Measurements from ENCODE around the gene ERCC4.

The ERCC4 gene

GRCh38 chr16:13911871-13912270, 8.1 kb upstream of the ERCC4 start:
- no peak for DNase-seq

- DNase-seq = no peak
Observed at GRCh38 chr16:13912891-13913290, 7.1 kb upstream of the ERCC4 start.

DNA sequence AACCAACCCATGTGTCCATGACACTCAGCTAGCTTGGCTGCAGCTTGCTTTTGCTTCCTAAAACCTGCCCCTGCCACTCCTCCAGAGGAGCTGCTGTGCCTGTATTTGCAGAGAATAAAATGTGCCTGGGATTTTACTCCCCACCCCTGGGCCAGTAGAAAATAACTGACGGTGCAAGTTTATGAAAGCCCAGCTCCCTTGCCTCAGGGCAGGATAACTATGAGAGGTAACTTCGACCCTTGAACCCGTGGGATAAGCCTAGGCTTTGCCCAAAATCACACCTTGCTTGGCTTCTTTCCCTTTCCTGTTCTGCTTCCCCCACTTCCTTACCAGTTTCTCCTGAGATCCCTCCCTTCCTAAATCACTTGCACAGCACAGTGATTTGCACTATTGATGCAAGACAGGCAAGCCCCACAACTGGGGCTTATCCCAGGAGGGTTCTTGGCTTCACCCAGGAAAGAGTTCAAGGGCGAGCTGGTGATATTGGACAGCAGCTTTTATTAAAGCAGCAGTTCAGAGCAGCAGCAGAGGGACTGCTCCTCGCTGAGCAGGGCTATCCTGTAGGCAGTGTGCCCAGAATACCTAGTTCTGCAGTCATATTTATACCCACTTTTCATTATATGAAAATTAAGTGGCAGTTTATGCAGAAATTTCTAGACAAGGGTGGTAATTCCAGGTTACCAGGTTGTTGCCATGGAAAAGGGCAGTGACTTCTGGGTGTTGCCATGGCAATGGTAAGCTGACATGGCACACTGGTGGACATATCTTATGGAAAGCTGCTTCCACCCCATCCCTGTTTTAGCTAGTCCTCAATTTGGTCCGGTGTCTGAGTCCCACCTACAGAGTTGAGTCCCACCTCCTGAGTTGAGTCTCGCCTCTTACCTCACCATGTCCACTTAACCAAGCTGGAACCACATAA, 6.3 kb upstream of the ERCC4 start:
- DNase-seq = no peak

DNA sequence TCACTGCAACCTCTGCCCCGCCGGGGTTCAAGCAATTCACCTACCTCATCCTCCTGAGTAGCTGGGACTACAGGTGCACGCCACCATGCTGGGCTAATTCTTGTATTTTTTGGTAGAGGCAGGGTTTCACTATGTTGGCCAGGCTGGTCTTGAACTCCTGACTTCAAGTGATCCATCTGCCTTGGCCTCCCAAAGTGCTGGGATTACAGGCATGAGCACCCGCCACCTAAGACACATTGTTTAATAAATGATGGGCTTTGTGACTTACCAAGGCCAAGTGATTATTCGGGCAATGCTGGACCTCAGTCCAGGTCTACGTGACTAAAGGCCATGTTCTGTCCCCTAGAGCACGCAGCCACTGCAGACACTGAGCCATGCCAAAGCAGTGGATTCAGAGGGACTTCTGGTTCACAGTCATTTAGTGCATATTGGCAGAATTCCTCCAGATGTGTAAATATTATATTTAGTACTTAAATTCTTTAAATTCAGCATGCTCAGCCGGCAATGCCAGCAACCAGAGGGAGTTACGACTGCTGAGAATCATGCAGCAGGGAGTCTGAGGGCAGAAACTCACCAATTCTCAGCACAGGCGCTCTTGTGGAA, 4.8 kb upstream of the ERCC4 start:
- no peak for DNase-seq

- peak; percentile 81 for DNase-seq
Observed at GRCh38 chr16:13919330-13919682, 648 bp upstream of the ERCC4 start.

DNA sequence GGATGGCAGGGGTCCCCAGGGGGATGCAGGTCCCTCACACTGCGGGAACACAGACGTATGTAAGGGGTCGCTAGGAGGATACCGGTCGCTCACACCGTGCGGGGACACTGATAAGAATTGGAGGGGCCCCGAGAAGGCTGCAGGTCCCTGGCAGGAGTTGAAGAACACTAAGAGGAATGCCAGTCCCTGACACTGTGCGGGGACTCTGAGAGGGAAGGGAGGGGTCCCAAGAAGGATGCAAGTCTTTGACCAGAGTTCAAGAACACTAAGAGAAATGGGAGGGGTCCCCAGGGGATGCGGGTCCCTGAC, 510 bp downstream of the ERCC4 start:
- no peak for DNase-seq

DNA sequence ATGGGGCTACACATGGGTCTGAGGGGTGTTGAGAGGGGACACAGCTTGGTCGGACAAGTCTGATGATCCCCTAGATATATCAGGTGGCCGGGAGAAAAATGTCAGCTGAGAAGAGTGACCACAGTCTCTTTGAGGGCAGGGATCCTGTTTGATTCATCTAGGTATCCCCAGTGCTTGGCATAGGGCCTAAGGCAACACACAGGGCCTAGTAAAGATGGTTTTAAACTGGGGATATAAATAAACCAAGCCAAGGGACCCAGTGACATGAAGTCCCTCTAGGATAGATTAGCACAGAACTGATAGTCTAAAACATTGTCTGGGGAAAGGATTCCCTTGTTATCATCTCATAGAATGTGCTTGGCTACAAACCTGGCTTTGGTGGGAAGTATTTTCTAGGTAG, 1.4 kb downstream of the ERCC4 start:
- DNase-seq = no peak

- peak; percentile 85 for DNase-seq
Observed at GRCh38 chr16:13923703-13924298, 3.8 kb downstream of the ERCC4 start.

GRCh38 chr16:13926464-13926863, 6.5 kb downstream of the ERCC4 start:
- DNase-seq = no peak

GRCh38 chr16:13926891-13927290, 6.9 kb downstream of the ERCC4 start:
- no peak for DNase-seq

- no peak for DNase-seq
Observed at GRCh38 chr16:13928646-13929045, 8.7 kb downstream of the ERCC4 start.

DNA sequence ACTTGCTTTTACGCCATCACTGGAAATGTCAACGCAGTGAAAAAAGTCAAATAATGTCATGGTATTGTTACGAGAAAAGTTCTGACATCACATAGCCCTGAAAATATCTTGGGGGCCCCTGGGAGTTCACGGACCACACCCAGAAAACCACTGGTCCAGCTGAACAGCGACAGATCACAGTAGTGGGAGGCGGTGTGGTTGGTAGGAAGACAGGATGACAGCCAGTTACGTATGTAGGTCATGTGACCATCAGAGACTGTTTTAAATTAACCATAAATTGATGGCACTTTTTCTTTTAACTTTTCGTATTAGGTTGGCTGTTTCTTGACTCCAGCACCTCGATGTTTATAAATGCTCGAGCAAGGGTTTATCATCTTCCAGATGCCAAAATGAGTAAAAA, 11.9 kb downstream of the ERCC4 start:
- DNase-seq = peak; percentile 18

DNA sequence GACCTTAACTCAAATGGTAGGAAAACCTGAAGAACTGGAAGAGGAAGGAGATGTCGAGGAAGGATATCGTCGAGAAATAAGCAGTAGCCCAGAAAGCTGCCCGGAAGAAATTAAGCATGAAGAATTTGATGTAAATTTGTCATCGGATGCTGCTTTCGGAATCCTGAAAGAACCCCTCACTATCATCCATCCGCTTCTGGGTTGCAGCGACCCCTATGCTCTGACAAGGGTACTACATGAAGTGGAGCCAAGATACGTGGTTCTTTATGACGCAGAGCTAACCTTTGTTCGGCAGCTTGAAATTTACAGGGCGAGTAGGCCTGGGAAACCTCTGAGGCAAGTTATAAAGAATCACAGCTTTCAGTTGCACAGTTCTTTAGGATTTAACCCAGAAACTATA, 15.5 kb downstream of the ERCC4 start:
- DNase-seq = peak; percentile 33

DNA sequence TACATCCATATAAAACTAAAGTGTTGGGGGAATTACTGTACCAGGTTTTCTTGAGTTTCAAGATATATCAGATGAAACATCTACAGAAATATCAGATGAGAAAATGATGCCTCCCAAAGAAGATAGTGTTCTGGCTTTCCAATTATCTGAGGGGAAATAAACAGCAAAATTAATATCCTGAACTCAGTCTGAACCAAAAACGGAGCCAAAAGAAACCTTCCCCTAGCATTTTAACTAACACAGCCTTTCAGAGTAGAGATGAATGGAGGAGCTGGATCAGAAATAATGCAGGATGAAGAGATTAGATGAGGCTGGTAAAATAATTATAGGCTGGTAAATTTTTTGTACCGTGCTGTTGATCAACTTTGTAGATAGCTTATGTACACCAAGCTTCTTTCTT, 16.2 kb downstream of the ERCC4 start:
- no peak for DNase-seq

- no peak for DNase-seq
Observed at GRCh38 chr16:13936596-13937081, 16.7 kb downstream of the ERCC4 start.

GRCh38 chr16:13937411-13937810, 17.5 kb downstream of the ERCC4 start:
- no peak for DNase-seq

DNA sequence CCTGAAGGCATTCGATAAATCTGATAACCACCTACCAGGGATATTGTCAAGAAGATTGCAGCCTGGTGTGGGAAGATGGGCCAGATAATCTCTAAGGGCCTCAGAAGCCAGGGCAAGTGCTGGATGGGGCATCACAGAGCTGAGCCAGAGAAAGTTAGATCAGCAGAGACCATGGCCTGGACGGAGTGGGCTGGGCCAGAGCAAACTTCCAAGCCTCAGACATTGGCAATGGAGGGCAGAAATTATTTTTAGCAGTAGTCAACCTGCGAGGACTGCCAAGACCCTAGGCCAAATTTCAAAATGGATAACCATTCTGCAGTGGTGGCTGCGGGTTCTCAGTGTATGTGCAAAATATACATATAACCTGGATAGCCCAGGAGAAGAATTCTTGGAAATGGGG, 18.5 kb downstream of the ERCC4 start:
- no peak for DNase-seq

- no peak for DNase-seq
Observed at GRCh38 chr16:13939821-13940220, 19.9 kb downstream of the ERCC4 start.

- DNase-seq = no peak
Observed at GRCh38 chr16:13940397-13940933, 20.5 kb downstream of the ERCC4 start.

DNA sequence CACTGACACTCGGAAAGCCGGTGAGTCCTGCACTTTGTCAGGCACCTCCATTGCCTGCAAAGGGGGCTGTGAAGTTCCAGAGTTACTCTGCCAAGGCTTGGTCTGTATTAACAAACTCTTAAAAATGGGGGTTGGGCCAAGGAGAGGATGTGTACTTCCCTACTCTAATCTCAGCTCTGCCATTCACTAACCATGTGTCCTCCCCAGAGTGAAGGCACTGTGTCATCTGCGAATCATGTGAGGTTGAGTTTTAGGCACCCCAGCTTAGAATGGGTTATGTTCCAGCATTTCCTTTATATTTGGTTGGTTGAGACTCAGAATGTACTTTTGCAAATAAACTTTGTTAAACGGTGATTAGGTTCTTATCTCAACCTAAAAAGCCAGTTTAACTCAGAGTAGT, 24.9 kb downstream of the ERCC4 start:
- DNase-seq = peak; percentile 10

DNA sequence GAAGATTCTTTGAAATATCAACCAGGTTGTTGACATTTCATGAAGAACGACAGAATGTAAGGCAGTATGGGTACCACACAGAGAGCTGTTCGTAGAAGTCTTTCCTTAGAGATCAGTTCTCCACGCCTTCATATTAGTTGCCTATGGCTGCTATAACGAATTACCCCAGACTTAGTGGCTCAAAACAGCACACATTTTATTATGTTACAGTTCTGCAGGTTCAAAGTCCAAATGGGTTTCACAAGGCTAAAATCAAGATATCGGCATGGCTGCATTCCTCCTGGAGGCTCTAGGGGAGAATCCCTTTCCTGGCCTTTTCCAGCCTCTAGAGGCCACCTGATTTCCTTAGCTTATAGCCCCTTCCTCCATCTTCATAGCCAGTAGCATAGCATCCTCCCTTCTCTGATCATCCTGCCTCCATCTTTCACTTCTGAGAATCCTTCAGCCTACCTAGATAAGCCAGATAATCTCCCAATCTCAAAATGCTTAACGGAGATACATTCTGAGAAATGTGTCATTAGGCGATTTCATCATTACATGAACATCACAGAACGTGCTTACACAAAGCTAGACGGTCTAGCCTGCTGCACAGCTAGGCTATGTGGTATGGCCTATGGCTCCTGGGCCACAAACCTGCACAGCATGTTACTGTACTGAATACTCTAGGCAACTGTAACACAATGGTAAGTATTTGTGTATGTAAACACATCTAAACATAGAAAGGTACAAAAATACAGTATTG, 26.0 kb downstream of the ERCC4 start:
- DNase-seq = peak; percentile 57

DNA sequence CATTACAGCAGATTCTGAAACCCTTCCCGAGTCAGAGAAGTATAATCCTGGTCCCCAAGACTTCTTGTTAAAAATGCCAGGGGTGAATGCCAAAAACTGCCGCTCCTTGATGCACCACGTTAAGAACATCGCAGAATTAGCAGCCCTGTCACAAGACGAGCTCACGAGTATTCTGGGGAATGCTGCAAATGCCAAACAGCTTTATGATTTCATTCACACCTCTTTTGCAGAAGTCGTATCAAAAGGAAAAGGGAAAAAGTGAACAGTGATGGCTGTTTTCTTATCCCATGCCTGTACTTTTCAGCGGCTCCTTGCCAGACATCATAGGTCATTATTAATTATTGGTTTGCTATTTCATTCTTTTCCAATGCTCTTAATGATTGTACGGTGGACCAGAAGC, 28.1 kb downstream of the ERCC4 start:
- no peak for DNase-seq
